PC-3 (cell line): ENCODE results near the gene FKBP3. TPM values are rescaled to one million over a fixed set of nuclear protein-coding genes. Genes with fewer than 3 reads are reported as not detected.

ENCODE experiments used
- ATAC-seq: fragments of 200-7000 bp; cut with Tn5 transposase; 2 replicates; pipeline ENCODE4 v1.9.1; 2020; ENCODE audit warnings: mild to moderate bottlenecking, moderate library complexity
- Bru-seq: library from RNA; stranded (reverse); fragments of 400-500 nt; gene quantifications from one replicate; lab custom pipeline; 2021; lab: Mats Ljungman, UMichigan
- BruChase-seq, 2 experiments: library from RNA; stranded (reverse); fragments of 400-500 nt; gene quantifications; one replicate each; lab custom pipeline; 2021; lab: Mats Ljungman, UMichigan
- BruUV-seq: library from RNA; stranded (reverse); fragments of 400-500 nt; replicated peaks from 2 replicates; lab custom pipeline; 2021; lab: Mats Ljungman, UMichigan
- CTCF ChIA-PET: fragments of 300-600 bp; sonication (Branson Sonifier 250); formaldehyde crosslinking; loops from one replicate; lab custom pipeline; 2022; ENCODE audit warnings: antibody characterized with exemption; lab: Charles Lee
- POLR2A ChIA-PET: fragments of 300-600 bp; sonication (Branson Sonifier 250); formaldehyde crosslinking; loops from one replicate; lab custom pipeline; 2022; ENCODE audit warnings: antibody characterized with exemption; ENCODE audit not compliant: unreplicated experiment; lab: Charles Lee
- DNase-seq: peaks from one replicate; pipeline ENCODE4 v3.0.0-alpha.2; 2015
- H2AFZ ChIP-seq: fragments of 300-600 bp; sonication (generic); 2 replicates; pipeline ENCODE4 v1.6.0; 2016; ENCODE audit warnings: antibody characterized with exemption, low read length
- H3F3A ChIP-seq: fragments of 300-600 bp; sonication (generic); one replicate; pipeline ENCODE4 v1.6.0; 2017; ENCODE audit warnings: antibody characterized with exemption, low read length, control low read depth, mild to moderate bottlenecking; ENCODE audit not compliant: unreplicated experiment
- H3K27ac ChIP-seq: fragments of 300-600 bp; sonication (generic); 2 replicates; pipeline ENCODE4 v1.5.1; 2016; ENCODE audit warnings: mild to moderate bottlenecking, low read length
- H3K27me3 ChIP-seq: fragments of 300-600 bp; sonication (generic); 2 replicates; pipeline ENCODE4 v1.6.1; 2016; ENCODE audit warnings: low read length, mixed read lengths
- H3K36me3 ChIP-seq: fragments of 300-600 bp; sonication (generic); 2 replicates; pipeline ENCODE4 v1.6.1; 2016; ENCODE audit warnings: low read depth, mixed run types, low read length, mixed read lengths
- H3K4me1 ChIP-seq: fragments of 300-600 bp; sonication (generic); 2 replicates; pipeline ENCODE4 v1.5.1; 2016; ENCODE audit warnings: low read length; ENCODE audit not compliant: insufficient read depth
- H3K4me2 ChIP-seq: fragments of 300-600 bp; sonication (generic); 2 replicates; pipeline ENCODE4 v1.6.0; 2016; ENCODE audit warnings: low read length
- H3K4me3 ChIP-seq: fragments of 300-600 bp; sonication (generic); 2 replicates; pipeline ENCODE4 v1.5.1; 2016; ENCODE audit warnings: mild to moderate bottlenecking, low read length, mixed read lengths
- H3K79me2 ChIP-seq: fragments of 300-600 bp; sonication (generic); 2 replicates; pipeline ENCODE4 v1.6.1; 2017; ENCODE audit warnings: low read length, mixed read lengths
- H3K9ac ChIP-seq: fragments of 300-600 bp; sonication (generic); 2 replicates; pipeline ENCODE4 v1.6.0; 2016; ENCODE audit warnings: mild to moderate bottlenecking, low read length
- H3K9me2 ChIP-seq: fragments of 300-600 bp; sonication (generic); replicated peaks from 2 replicates; pipeline ENCODE4 v1.6.1; 2016; ENCODE audit warnings: mixed run types, low read length, mixed read lengths
- H3K9me3 ChIP-seq: fragments of 300-600 bp; sonication (generic); 2 replicates; pipeline ENCODE4 v1.6.1; 2016; ENCODE audit warnings: low read length, mixed read lengths
- H4K20me1 ChIP-seq: fragments of 300-600 bp; sonication (generic); 2 replicates; pipeline ENCODE4 v1.6.1; 2016; ENCODE audit warnings: low read length, mixed read lengths
- CTCF ChIP-seq: fragments of 300-600 bp; sonication (generic); conservative IDR thresholded peaks from 2 replicates; pipeline ENCODE4 v1.5.1; 2017; ENCODE audit warnings: antibody characterized with exemption, low read depth, mild to moderate bottlenecking, low read length
- EZH2 ChIP-seq: fragments of 300-600 bp; sonication (generic); IDR thresholded peaks from one replicate; pipeline ENCODE4 v1.6.1; 2017; ENCODE audit warnings: antibody characterized with exemption, mild to moderate bottlenecking, low read length; ENCODE audit not compliant: unreplicated experiment
- EZH2phosphoT487 ChIP-seq: fragments of 300-600 bp; sonication (generic); IDR thresholded peaks from 2 replicates; pipeline ENCODE4 v1.6.1; 2018; ENCODE audit warnings: mild to moderate bottlenecking, antibody characterized with exemption, low read length, borderline replicate concordance
- intact Hi-C: fragments of 100-400 bp; cut with micrococcal nuclease; formaldehyde crosslinking; loops from 2 replicates; pipeline ENCODE4 v1.9.0; 2023
- long read RNA-seq: library from polyadenylated mRNA; unstranded; transcript quantifications from one replicate; pipeline ENCODE4 v2.0.0, GENCODE V29; 2021; ENCODE audit not compliant: unreplicated experiment
- total RNA-seq: library from RNA; depleted of rRNA; stranded (reverse); fragments of >200 nt; gene quantifications from 2 replicates; pipeline ENCODE4 v1.2.3, GENCODE V29; 2014; rRNA removed

The FKBP3 gene
- 48.0 and 53.7 TPM in 2 replicates for total RNA-seq
- percentile 83 among the genes with signal in this experiment for Bru-seq, nascent RNA
- BruChase-seq, experiment 1, labeled RNA remaining after a 6-hour chase: percentile 90 among the genes with signal in this experiment
- percentile 88 among the genes with signal in this experiment for BruChase-seq, experiment 2, labeled RNA remaining after a 2-hour chase
- long read RNA-seq, transcript FKBP3-202 (7 exons, 1,346 nt): major isoform, 99 of 139 reads
- long read RNA-seq, partial matches to known transcripts: 17 of 139 reads
- long read RNA-seq, other reads (novel, unspliced or antisense): 23 of 139 reads

- H3K4me3 ChIP-seq: peak within 1 kb of the TSS; percentile 97
- no peaks in the 10 kb centered on the region for H3F3A ChIP-seq
- H3K36me3 ChIP-seq: peaks cover 3% of the 10 kb centered on the region; the same call in 1 of the 2 replicates
- H3K9me2 ChIP-seq: no peaks in the 10 kb centered on the region
- H3K27ac ChIP-seq: peak within 1 kb of the TSS; percentile 32
- peaks cover 19% of the 10 kb centered on the region for H3K4me1 ChIP-seq
- H3K9me3 ChIP-seq: no peaks in the 10 kb centered on the region
- intact Hi-C loops: loop anchor here (1.0 to 2.0 kb wide), 7 partner anchors 20 to 237 kb away; partner anchors contain the start of genes MIS18BP1 and TOGARAM1
- H3K79me2 ChIP-seq: peaks cover 71% of the 10 kb centered on the region
- CTCF ChIA-PET: interaction anchor here (2.2 kb wide), 1 partner anchor 221 kb away, joined by 9 read pairs; no protein-coding TSS in a partner anchor
- BruUV-seq: TSS peak; percentile 23
- POLR2A ChIA-PET: interaction anchor here (0.6 to 1.0 kb wide), 4 partner anchors 130 to 173 kb away, joined by 3 to 4 read pairs (median 3); partner anchors contain the start of genes KLHL28 and TOGARAM1
- DNase-seq (peak; percentile 99), ATAC-seq (peak; percentile 85)
- peak within 1 kb of the TSS; percentile 95 for H3K4me2 ChIP-seq
- peak within 1 kb of the TSS; percentile 94 for H2AFZ ChIP-seq
- H3K9ac ChIP-seq: peak within 1 kb of the TSS; percentile 90
- H4K20me1 ChIP-seq: peaks cover 17% of the 10 kb centered on the region
- TF ChIP-seq EZH2phosphoT487: no peak
- no peak for TF ChIP-seq EZH2
- peak; percentile 61 for TF ChIP-seq CTCF
- no peaks in the 10 kb centered on the region for H3K27me3 ChIP-seq
These were observed at the start of gene FKBP3 for GRCh38 chr14:45134051-45134958. FKBP3 (minus strand) TSS chr14:45134481; CDS start chr14:45134456, 25 bp downstream.

GRCh38 chr14:45181806-45182205 is 47.5 kb upstream of the FKBP3 start:
- H3K27ac ChIP-seq: no peak overlapping the region
- CTCF ChIA-PET: no interaction called here
- no peak overlapping the region for H2AFZ ChIP-seq

More at GRCh38 chr14:45181806-45182205, 47.5 kb upstream of the FKBP3 start:
- Histone ChIP-seq H3K79me2 (no peaks in the 10 kb centered on the region), H3K36me3 (no peaks in the 10 kb centered on the region), H4K20me1 (no peaks in the 10 kb centered on the region), H3F3A (no peaks in the 10 kb centered on the region), H3K4me2 (peak overlapping the region; percentile 52), H3K9me2 (no peaks in the 10 kb centered on the region), H3K27me3 (no peaks in the 10 kb centered on the region), H3K9ac (no peak overlapping the region), H3K4me3 (peak overlapping the region; percentile 30; the same call in 1 of the 2 replicates), H3K9me3 (no peaks in the 10 kb centered on the region), H3K4me1 (peaks cover 20% of the 10 kb centered on the region)
- no peak for TF ChIP-seq EZH2
- TF ChIP-seq CTCF: no peak
- TF ChIP-seq EZH2phosphoT487: no peak
- peak; percentile 9; the same call in 1 of the 2 replicates for ATAC-seq
- BruUV-seq: no TSS peak
- POLR2A ChIA-PET: no interaction called here
- DNase-seq: no peak
- intact Hi-C loops: no loop called here
